HG02840 (cell line): ENCODE measurements around the gene AP3B1.

Experiments
- ATAC-seq: cut with Tn5 transposase; IDR thresholded peaks from one replicate; pipeline ENCODE4 v1.9.1; 2021; ENCODE audit warnings: mild to moderate bottlenecking, moderate library complexity, moderate number of reproducible peaks; ENCODE audit not compliant: unreplicated experiment, low FRiP score

Gene AP3B1

DNA sequence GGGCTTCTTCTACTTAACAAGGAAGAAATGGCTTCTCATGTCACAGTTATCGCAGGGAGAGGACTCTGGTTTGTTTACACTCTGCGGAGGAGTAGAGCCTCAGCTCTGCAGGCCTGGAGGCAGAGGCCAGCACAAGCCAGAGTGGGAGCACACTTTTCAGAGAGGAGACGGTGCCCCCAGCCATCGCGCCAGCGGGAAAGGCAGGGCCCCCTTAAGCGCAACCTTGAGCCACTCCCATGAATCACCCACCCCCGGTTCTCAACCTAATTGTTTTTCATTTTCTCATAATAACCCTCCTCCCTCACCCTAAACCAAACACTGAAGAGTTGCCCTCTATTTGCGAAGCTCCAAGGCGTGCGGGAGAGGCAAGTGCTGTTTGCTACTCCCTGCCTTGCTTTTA is 309.9 kb downstream of the AP3B1 start:
- no peak for ATAC-seq

DNA sequence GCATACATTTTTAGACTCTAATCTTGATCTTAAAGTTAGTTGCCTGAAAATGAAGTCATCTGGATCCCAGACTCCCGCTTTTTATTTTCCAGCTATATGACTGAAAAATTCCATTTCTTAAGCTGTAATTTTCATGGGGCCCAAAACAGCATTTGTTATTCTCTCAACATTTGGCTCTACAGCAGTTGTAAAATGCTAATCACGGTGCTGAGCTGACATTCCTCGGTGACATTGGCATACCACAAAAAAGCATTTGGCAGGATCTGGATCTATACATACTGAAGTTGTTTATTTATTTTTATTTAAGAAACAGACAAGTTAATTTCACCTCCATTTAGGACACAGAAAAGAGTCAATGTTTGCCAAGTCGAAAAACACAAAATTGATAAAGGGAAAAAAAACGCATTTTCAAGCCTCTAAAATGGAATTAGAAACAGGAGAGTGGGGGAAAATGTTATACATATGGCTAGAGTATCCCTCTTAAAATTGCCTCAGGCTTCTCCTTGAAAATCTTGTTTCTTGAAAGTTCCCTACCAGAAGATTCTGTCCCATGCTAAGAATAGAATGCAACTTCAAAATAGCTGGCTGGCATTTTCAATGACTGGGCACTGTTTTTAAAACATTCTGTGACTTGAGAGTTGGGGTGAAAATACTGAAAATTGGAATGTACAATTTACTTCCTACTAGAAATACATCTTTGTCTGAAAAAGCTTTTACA is 310.9 kb downstream of the AP3B1 start:
- ATAC-seq: no peak

DNA sequence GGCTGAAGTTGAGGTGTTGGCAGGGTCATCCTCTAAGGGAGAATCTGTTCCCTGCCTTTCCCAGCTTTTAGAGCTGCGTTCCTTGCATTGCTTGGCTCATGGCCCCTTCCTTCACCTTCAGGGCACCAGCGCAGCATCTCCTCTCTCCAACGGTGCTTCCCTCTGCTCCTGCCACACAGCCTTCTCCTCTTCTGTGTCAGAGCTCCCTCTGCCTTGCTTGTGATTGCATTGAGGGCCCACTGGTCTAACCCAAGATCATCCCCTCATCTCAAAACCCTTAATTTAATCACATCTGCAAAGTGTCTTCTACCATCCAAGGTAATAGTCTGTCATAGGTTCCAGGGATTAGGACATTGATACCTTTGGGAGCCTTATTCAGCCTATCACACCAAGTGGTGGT is 312.7 kb downstream of the AP3B1 start:
- ATAC-seq: no peak

GRCh38 chr5:77974576-77974975 is 319.9 kb downstream of the AP3B1 start:
- ATAC-seq: no peak

- ATAC-seq: no peak
Measured at GRCh38 chr5:77973253-77973609, 321.3 kb downstream of the AP3B1 start.

- no peak for ATAC-seq
Measured at GRCh38 chr5:77972469-77973252, 321.8 kb downstream of the AP3B1 start.

DNA sequence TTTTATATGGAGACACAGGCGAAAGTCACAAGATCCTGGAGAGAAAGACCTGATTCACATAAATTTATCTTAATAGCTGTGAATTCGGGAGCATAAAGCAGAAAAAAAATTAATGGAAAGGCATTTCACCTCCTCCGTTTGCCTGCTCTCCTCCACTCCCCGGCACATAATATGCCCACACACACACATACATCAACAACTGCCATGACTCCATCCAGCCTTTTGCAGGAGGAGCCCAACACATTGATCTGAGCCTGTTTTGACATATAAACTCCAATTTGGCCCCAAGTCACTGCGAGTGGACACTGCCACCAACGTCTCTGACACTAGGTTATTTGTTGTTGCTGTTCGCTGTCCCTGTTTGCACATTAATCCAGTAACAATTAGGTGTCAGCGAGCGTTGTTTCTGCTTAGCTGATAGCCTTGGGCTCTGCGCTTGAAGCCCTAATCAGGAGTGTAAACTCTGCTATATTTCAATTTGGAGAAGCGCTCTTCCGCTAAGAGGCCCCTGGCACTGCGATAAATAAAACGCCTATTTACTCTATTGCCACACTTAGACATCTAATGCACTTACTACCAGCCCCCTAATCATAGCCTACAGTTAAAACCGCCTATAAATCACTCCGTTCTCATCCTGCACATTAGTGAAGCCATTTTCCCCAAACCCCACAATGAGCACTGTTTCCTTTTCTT is 322.6 kb downstream of the AP3B1 start:
- ATAC-seq: no peak

GRCh38 chr5:77970891-77971290 is 323.6 kb downstream of the AP3B1 start:
- no peak for ATAC-seq

DNA sequence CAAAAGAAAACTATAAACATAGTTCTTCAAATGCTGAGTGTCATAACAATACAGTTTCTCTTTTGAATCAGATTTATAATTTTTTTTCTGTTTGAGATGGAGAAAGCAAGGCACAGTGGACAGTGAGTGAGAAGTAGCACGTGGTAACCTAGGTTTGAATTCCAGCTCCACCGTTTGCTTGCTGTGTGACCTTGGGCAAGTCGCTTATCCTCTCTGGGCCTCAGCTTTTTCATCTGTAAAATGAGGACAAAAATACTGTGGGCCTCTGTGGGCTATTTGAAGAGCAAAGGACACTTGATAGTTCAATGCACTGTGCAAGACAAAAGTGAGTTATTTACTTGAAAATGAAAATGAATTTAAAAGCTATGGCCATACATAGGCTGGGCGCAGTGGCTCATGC is 330.7 kb downstream of the AP3B1 start:
- ATAC-seq: no peak

GRCh38 chr5:77960863-77961396 is 333.6 kb downstream of the AP3B1 start:
- no peak for ATAC-seq

DNA sequence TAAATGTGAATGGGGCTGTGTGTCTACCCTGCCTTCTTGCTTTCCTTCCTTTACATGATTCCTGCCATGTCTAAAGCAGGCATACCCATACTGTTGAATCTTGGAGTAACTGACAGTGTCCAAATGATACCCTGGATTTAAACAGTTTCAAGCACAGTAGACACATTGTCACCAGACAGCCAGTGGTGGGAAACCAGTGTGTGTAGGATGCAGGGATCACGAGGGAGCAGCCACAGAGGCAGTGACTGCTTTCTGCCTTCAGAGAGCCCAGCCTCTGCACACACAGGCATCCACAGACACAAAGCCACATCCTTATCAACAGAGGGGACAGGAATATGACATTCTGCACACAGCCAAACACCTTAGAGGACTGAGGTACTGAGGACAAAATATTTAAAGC is 334.2 kb downstream of the AP3B1 start:
- no peak for ATAC-seq

- ATAC-seq: no peak
Measured at GRCh38 chr5:77958642-77959330, 335.7 kb downstream of the AP3B1 start.

DNA sequence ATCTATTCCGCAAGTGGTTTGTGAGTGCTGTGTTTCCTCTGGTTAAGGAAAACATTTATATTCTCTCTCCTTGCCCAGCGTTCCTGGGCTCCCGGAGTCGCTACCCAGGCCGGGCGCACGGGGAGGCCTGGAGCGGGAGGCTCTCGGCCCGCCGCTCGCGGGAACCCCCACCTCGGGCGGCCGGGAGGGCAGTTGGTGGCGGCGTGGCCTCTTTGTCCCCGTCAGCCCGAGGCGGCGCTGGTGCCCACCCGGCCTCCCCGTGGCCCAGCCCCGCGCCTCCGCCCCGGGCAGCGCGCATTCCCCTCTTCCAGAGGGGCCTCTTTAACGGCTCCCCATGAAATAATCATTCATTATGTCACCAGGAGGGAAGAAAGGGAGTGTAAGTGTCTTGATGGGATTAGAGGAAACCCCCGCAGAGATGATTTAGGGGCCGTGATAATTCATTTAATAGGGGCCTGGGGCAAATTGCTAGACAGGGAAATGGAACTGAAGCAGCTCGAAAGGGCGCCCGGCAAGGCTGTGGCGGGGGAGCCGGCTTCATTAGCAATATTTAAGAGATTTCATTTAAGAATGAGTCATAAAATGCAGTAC is 336.5 kb downstream of the AP3B1 start:
- no peak for ATAC-seq

GRCh38 chr5:77957516-77957915 is 337.0 kb downstream of the AP3B1 start:
- ATAC-seq: no peak

DNA sequence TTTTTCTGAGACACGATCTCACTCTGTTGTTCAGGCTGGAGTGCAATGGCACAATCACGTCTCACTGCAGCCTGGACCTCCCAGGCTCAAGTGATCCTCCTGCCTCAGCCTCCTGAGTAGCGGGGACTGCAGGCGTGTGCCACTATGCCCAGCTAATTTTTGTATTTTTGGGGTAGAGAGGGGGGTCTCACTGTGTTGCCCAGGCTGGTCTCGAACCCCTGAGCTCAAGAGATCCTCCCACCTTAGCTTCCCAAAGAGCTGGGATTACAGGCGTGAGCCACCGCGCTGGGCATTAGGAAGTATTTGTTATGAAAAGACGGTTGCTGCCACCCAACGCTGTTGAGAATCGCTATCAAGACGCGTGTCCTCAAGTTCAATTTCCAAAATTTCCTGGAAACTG is 337.4 kb downstream of the AP3B1 start:
- ATAC-seq: no peak

DNA sequence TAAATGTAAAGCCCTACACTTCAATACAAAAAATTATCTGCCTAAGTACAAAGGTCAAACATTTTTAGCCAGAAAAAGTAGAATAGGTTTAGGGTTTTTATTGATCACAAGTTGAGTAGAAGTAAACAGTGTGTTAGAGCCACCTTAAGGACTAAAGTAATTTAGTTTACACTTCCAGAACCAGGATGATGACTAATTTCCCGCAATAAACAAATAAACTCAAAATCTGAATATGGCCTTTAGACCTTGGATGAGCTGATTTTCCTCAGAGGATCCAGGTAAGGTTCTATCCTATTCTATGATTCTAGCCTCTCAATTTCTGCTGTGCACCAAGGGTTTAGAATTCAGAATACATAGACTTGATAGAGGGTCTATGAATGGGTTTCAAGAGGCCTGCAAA is 338.9 kb downstream of the AP3B1 start:
- no peak for ATAC-seq

DNA sequence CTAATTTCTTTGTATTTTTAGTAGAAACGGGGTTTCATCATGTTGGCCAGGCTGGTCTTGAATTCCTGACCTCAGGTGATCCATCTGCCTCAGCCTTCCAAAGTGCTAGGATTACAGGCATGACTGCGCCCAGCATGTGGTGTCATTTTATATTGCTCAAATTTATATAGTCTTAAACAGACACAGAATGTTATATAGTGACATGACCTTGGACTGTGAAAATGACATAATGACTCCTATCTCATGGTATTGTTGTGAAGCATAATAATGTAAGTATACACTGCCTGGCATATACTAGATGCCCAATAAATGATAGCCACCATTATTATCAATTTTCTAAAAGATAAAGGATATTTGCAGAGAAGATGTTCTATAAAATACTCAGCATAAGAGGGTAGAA is 341.1 kb downstream of the AP3B1 start:
- no peak for ATAC-seq

DNA sequence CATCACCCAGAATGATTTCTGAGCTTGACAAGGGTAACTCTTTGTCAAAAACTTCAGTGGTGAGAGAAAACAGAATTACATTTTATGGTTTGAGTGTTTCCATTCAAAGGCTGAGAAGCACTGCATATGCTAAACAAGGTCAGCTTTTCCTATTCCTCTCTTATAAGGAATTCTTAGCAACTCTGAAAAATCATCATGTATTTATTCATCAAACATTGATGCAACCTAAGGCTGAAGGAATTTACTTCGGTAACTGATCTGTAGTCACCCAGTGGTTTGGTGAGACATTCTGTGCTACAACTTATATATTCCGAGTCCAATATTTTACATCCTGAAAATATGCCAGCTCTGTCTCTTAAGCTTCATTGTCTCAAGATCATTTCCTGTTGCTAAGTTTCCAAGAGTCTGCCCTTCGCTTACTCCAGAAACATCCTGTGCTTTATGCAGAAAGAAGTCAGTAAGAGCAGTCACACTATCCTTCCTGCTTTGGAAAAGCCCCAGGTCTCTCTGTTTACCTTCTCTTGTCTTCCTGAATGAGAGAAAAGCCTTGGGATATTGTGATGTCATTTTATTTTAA is 341.8 kb downstream of the AP3B1 start:
- no peak for ATAC-seq
